8988T (cell line): ENCODE measurements around the gene DHX29.

Experiments used
- DNase-seq: peaks from one replicate; pipeline ENCODE4 v3.0.0; 2011

DHX29 gene

GRCh38 chr5:55232271-55232984 lies 75.1 kb downstream of the DHX29 start:
- no peak for DNase-seq

- DNase-seq = no peak
These were observed 75.6 kb downstream of the DHX29 start for GRCh38 chr5:55231919-55232270.

GRCh38 chr5:55231029-55231918 lies 76.2 kb downstream of the DHX29 start:
- DNase-seq = no peak

GRCh38 chr5:55230086-55230629 lies 77.3 kb downstream of the DHX29 start:
- no peak for DNase-seq

- no peak for DNase-seq
These were observed 79.6 kb downstream of the DHX29 start for GRCh38 chr5:55227664-55228430.

GRCh38 chr5:55226934-55227663 lies 80.4 kb downstream of the DHX29 start, which contains the start of gene MCIDAS:
MCIDAS (minus strand) TSS chr5:55227315; CDS start chr5:55227138, 177 bp downstream.
- DNase-seq = peak; percentile 91

- peak; percentile 97 for DNase-seq
These were observed 81.2 kb downstream of the DHX29 start for GRCh38 chr5:55226027-55226933.

- DNase-seq = no peak
These were observed 82.1 kb downstream of the DHX29 start for GRCh38 chr5:55225346-55225745.

- no peak for DNase-seq
These were observed 83.7 kb downstream of the DHX29 start for GRCh38 chr5:55223812-55224240.

GRCh38 chr5:55222985-55223811 lies 84.3 kb downstream of the DHX29 start:
- no peak for DNase-seq

- DNase-seq = no peak
These were observed 85.2 kb downstream of the DHX29 start for GRCh38 chr5:55222092-55222984.

GRCh38 chr5:55220433-55221185 lies 86.9 kb downstream of the DHX29 start:
- no peak for DNase-seq

- no peak for DNase-seq
These were observed 87.7 kb downstream of the DHX29 start for GRCh38 chr5:55219770-55220169.

GRCh38 chr5:55218967-55219366 lies 88.5 kb downstream of the DHX29 start:
- no peak for DNase-seq

- no peak for DNase-seq
These were observed 96.2 kb downstream of the DHX29 start for GRCh38 chr5:55211184-55211874.
